Raji (cell line): Measurements from ENCODE around the gene RDH13.

Experiments used
- POLR2A ChIP-seq: IDR thresholded peaks from 2 replicates; pipeline ENCODE4 v1.6.1; 2011; ENCODE audit warnings: low read depth, low read length, control low read depth; ENCODE audit not compliant: insufficient read depth

Gene RDH13

GRCh38 chr19:55014714-55015113 is 48.2 kb downstream of the RDH13 start:
- no peak for TF ChIP-seq POLR2A

- no peak for TF ChIP-seq POLR2A
Observed at GRCh38 chr19:55013596-55013995, 49.4 kb downstream of the RDH13 start.

- TF ChIP-seq POLR2A, result no peak
Observed at GRCh38 chr19:55012306-55012705, 50.6 kb downstream of the RDH13 start.

GRCh38 chr19:55005684-55006488 is 57.1 kb downstream of the RDH13 start:
- TF ChIP-seq POLR2A, result peak; percentile 79

GRCh38 chr19:55000761-55001160 is 62.2 kb downstream of the RDH13 start:
- no peak for TF ChIP-seq POLR2A

GRCh38 chr19:54995561-54995960 is 67.4 kb downstream of the RDH13 start:
- TF ChIP-seq POLR2A, result no peak
